RWPE1 (cell line): ENCODE results near the gene C1orf52.
A peak's percentile ranks its signal among the peaks of the same experiment; 100 is the strongest.

ENCODE experiments used
- CTCF ChIA-PET: fragments of 350-600 bp; sonication (Branson Sonifier 250); formaldehyde crosslinking; extraction: SDS; loops from one replicate; lab custom pipeline; 2021; lab: Yijun Ruan, JAX
- POLR2A ChIA-PET: fragments of 400-600 bp; formaldehyde crosslinking; extraction: SDS; loops from one replicate; lab custom pipeline; 2020; ENCODE audit warnings: antibody characterized with exemption; ENCODE audit not compliant: low non-redundant PET; lab: Yijun Ruan, JAX
- DNase-seq: peaks from one replicate; pipeline ENCODE4 v3.0.0; 2012; ENCODE audit warnings: low spot score
- H3K27ac ChIP-seq: fragments of 450-650 bp; 2 replicates; pipeline ENCODE4 v1.5.1; 2017
- TF ChIP-seq, protein P1 (sequence below): fragments of 450-650 bp; conservative IDR thresholded peaks from 2 replicates; pipeline ENCODE4 v1.5.1; 2017; ENCODE audit warnings: low read depth, mild to moderate bottlenecking

The C1orf52 gene

DNA sequence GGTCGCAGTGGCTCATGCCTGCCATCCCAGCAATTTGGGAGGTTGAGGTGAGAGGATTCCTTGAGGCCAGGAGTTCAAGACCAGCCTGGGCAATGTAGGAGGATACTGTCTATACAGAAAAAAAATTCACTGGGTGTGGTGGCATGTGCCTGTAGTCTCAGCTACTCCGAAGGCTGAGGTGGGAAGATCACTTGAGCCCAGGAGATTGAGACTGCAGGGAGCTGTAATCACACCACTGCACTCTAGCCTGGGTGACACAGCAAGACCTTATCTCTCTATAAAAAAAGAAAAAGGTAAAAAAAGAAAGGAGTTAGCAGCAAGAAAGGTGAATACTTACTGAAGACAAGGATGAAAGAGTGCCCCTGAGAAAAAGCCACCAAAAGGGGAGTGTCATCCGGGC lies 40.7 kb upstream of the C1orf52 start:
- TF ChIP-seq, protein P1, sequence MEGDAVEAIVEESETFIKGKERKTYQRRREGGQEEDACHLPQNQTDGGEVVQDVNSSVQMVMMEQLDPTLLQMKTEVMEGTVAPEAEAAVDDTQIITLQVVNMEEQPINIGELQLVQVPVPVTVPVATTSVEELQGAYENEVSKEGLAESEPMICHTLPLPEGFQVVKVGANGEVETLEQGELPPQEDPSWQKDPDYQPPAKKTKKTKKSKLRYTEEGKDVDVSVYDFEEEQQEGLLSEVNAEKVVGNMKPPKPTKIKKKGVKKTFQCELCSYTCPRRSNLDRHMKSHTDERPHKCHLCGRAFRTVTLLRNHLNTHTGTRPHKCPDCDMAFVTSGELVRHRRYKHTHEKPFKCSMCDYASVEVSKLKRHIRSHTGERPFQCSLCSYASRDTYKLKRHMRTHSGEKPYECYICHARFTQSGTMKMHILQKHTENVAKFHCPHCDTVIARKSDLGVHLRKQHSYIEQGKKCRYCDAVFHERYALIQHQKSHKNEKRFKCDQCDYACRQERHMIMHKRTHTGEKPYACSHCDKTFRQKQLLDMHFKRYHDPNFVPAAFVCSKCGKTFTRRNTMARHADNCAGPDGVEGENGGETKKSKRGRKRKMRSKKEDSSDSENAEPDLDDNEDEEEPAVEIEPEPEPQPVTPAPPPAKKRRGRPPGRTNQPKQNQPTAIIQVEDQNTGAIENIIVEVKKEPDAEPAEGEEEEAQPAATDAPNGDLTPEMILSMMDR, result no peak
- ChIA-PET CTCF (no interaction called here), POLR2A (no interaction called here)
- H3K27ac ChIP-seq, result no peak overlapping the region
- no peak for DNase-seq

DNA sequence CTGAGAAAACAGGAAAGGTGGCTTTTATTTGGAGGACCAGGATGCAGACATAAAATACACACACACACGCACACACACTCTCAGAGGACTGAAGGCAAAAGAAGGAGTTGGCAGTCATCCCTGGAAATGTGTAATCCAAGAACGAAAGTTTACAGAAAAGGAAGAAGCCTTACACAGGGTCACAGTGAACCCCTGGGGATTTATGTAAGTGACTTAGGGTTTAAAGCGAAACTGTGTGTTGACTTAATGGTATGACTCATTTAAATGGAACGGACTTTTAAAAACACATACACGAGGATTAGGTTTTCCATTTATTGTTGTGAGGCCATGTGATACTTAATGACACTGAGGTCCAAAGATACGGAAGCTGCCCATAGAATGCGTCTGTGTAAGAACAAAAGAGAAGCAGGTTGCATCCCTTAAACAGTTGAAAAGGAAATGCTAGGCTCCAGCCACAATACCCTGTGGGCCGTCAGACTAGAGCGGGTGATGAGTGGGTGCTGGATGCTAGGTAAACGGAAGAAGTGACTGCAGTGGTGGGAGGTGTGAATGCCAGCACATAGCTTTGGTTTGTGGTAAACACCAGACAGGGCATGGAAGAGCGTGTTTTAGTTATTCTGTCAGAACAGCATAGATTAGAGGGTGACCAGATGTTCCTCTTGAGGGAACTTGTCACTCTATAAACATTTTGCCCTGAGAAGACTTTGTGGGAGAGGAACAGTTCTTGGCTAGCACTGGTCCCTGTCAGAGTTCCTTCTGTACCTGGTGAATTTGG lies 38.6 kb upstream of the C1orf52 start:
- TF ChIP-seq, protein P1, result no peak
- peak overlapping the region; percentile 71 for H3K27ac ChIP-seq
- DNase-seq, result peak; percentile 85
- POLR2A ChIA-PET, result no interaction called here
- CTCF ChIA-PET, result interaction anchor here (0.6 to 1.0 kb wide), 3 partner anchors 10 to 198 kb away, joined by 3 to 5 read pairs (median 5); no protein-coding TSS in a partner anchor

DNA sequence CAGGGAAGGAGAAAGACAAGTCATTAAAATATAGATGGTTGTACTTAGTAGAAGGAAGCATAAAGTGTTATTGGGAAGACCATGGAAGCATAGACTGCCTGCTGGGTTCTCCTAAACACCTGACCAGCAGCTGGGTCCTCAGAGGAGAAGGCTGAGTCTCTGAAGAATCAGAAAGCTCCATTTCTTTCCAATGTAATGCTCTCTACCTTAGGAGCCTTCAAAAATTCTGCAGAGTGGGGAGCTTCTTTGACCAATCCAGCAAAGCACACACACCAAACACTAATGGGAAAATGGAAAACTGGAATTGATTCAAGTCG lies 38.0 kb upstream of the C1orf52 start:
- TF ChIP-seq, protein P1, result no peak
- ChIA-PET POLR2A (no interaction called here), CTCF (interaction anchor here (0.6 to 1.0 kb wide), 3 partner anchors 10 to 424 kb away, joined by 3 to 5 read pairs (median 3); no protein-coding TSS in a partner anchor)
- no peak overlapping the region for H3K27ac ChIP-seq
- no peak for DNase-seq

DNA sequence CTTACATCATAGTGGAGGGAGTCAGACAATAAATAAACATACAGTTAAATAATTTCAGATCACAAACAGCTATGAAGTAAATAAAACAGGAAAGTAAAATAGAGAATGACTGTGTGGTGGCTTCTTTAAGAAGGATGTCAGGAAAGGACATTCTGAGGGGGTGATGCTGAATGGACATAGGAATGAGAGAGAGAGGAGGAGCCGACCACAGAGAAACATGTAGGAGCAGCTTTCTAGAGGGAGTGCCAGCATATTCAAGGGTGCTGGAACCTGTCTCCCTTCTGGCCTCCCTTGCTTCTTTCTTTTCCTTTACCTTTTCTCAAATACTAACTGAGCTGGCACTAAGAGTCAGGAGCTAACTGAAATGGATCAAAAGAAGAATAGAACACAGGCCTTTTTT lies 37.5 kb upstream of the C1orf52 start:
- ChIA-PET POLR2A (interaction anchor here (0.9 kb wide), 1 partner anchor 20 kb away, joined by 3 read pairs; the partner anchor contains the start of gene BCL10), CTCF (interaction anchor here (0.6 to 1.0 kb wide), 3 partner anchors 11 to 424 kb away, joined by 3 to 5 read pairs (median 3); no protein-coding TSS in a partner anchor)
- no peak overlapping the region for H3K27ac ChIP-seq
- no peak for DNase-seq
- TF ChIP-seq, protein P1, result no peak

DNA sequence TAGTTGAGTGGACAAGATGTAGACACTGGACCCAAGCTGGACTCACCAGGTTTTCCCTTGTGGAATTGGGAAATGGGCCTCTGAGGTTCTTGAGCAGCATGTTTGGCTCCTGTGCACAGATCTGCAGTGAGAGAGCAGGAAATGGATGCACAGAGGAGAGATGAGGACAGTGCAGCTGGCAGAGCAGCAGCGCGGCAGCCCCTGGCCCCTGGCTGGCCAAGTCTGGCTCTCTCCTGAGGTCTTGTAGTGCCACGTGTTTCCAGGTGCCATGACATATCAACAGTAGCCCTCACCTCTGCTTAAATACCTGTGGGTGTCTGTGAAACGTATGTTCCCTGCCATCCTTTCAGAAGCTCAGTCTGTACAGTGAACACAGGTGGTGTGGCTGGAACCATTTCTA lies 36.2 kb upstream of the C1orf52 start:
- TF ChIP-seq, protein P1, result no peak
- ChIA-PET POLR2A (no interaction called here), CTCF (no interaction called here)
- H3K27ac ChIP-seq, result peak overlapping the region; percentile 69
- no peak for DNase-seq

DNA sequence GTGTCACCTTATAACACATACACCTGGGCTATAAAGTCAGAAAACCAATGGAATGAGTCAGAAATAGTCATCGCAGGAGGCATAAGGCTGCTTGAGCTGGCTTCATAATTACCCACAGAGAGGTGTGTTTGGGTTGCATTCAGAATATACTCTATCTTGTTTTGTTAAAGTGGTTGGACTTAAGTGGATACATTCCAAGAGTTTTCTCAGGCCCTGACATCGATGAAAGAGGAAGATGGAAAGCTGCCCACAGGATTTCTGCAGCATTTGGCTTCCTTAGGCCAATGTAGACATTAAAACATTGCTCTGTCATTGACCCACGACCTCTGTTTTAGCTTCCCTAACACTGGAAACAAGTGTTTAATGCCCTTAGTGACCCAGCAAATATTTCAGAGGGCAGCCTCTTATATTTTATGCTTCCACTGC lies 35.6 kb upstream of the C1orf52 start:
- POLR2A ChIA-PET, result no interaction called here
- peak; percentile 90 for DNase-seq
- peak overlapping the region; percentile 77 for H3K27ac ChIP-seq
- TF ChIP-seq, protein P1, result no peak
- CTCF ChIA-PET, result interaction anchor here (0.6 kb wide), 1 partner anchor 132 kb away, joined by 3 read pairs; no protein-coding TSS in a partner anchor
